Heart left ventricle (tissue), 16 donors: ENCODE data around the gene LRMDA. TPM values are rescaled to one million over a fixed set of nuclear protein-coding genes. Genes with fewer than 3 reads are reported as not detected.

Experiments used
- ATAC-seq, 4 donors: fragments of 200-7000 bp; cut with Tn5 transposase; one replicate each; pipeline ENCODE4 v1.9.1; 2020 to 2022; ENCODE audit warnings: moderate library complexity in 4 of 4, mild to moderate bottlenecking in 3 of 4, moderate number of reproducible peaks in 1 of 4
- DNase-seq, 5 donors: peaks; one replicate each; pipeline ENCODE4 v3.0.0-alpha.2; 2020
- H3K27ac ChIP-seq, 12 donors: fragments of 200-600 bp; sonication (generic) in 4 of 12; one replicate each; pipeline versions ENCODE4 v1.5.0 to v1.8.0; 2016 to 2022; ENCODE audit warnings: mild to moderate bottlenecking in 2 of 12
- H3K27me3 ChIP-seq, 9 donors: fragments of 200-600 bp; sonication (generic) in 2 of 9; one replicate each; pipeline versions ENCODE4 v1.5.1 to v1.8.0; 2016 to 2022; ENCODE audit warnings: mild to moderate bottlenecking in 3 of 9
- H3K36me3 ChIP-seq, 9 donors: fragments of 200-600 bp; sonication (generic) in 2 of 9; one replicate each; pipeline versions ENCODE4 v1.5.0 to v1.8.0; 2018 to 2022; ENCODE audit warnings: mild to moderate bottlenecking in 2 of 9
- H3K4me1 ChIP-seq, 12 donors: fragments of 200-600 bp; sonication (generic) in 4 of 12; one replicate each; pipeline versions ENCODE4 v1.5.0 to v1.8.0; 2016 to 2022; ENCODE audit warnings: mild to moderate bottlenecking in 3 of 12
- H3K4me3 ChIP-seq, 12 donors: fragments of 200-600 bp; sonication (generic) in 4 of 12; one replicate each; pipeline versions ENCODE4 v1.5.0 to v1.8.0; 2017 to 2022; ENCODE audit warnings: mild to moderate bottlenecking in 9 of 12, moderate library complexity in 4 of 12
- H3K9me3 ChIP-seq, 12 donors: fragments of 200-600 bp; sonication (generic) in 4 of 12; one replicate each; pipeline versions ENCODE4 v1.5.0 to v1.8.0; 2016 to 2022; ENCODE audit warnings: mild to moderate bottlenecking in 1 of 12
- CTCF ChIP-seq, 12 donors: fragments of 200-600 bp; sonication (generic) in 4 of 12; IDR thresholded peaks; one replicate each; pipeline versions ENCODE4 v1.5.0 to v1.8.0; 2018 to 2022; ENCODE audit warnings: antibody characterized with exemption in 12 of 12, mild to moderate bottlenecking in 5 of 12
- POLR2A ChIP-seq, 2 donors: fragments of 450-650 bp; IDR thresholded peaks; one replicate each; pipeline ENCODE4 v1.6.1; 2017; ENCODE audit warnings: antibody characterized with exemption in 2 of 2, mild to moderate bottlenecking in 2 of 2, moderate library complexity in 2 of 2
- WGBS, 4 donors: extraction: QIAGEN DNeasy Blood & Tissue Kit in 2 of 4; methylation state at CpG; one replicate each; pipeline versions ENCODE4 v1.1.5 to v1.1.7; 2013 to 2018; 5-methylcytosine and 5-hydroxymethylcytosine counted together
- intact Hi-C, 10 donors: fragments of 100-400 bp; cut with DNase I; formaldehyde crosslinking; loops; one replicate each; pipeline versions ENCODE4 v1.11.1 to v1.14.2; 2022
- polyA plus RNA-seq, 2 donors: library from polyadenylated mRNA; stranded (reverse); fragments of 200-250 nt; gene quantifications; one replicate each; pipeline ENCODE4 v1.2.3, GENCODE V29; 2013
- total RNA-seq, 9 donors: library from RNA; depleted of rRNA in 2 of 9; stranded (reverse); fragments of >200 nt in 2 of 9; fragmentation: NEBNext Ultra II Directional in 3 of 9; extraction: Animal tissue kit (Norgen Biotek cat#: 25700) in 3 of 9; gene quantifications; one replicate each; pipeline versions ENCODE4 v1.1.0 to v1.2.4, GENCODE V29; 2016 to 2023
- donor health status: ischemic (EF 13 %, LVEDD 7.1; RV severe dilation, severe dysfunction).
- donor health status: healthy with polysubstance abuse.
- donor health status: DM: no; HTN: yes; CAD: no.
- donor health status: DM: no; HTN: no; CAD: no.
- donor health status: ischemic (EF 25% LVEDD 6.9; RV normal size, moderate dysfunction).
- donor health status: ischemic (EF 25% LVEDD 5.7; RV mildly dilated, moderate dysfunction).
- donor health status: healthy.
- donor health status: DM: yes; HTN: yes; CAD: no.
- donor health status: ischemic (EF 35%, LVEDD 5.7; RV mildly dilated, moderate dysfunction).
- donor health status: nonischemic (EF 11% LVEDD 7.7; RV severe dilation, severe dysfunction).
- donor health status: DM: yes; HTN: yes; CAD: no.
- donor health status: PGD.
- donor health status: ischemic (EF 29% LVEDD 5.4; RV normal size, mild dysfunction).
- donor health status: nonischemic (EF 23%, LVEDD 6.1; RV moderate dilation, normal function).

LRMDA gene
- total and polyA plus RNA-seq, 11 donors = 2.4 to 34.4 (median 14.9) TPM

- Histone ChIP-seq H3K9me3 (no peaks in the 10 kb centered on the region), H3K27ac (no peak overlapping the region), H3K4me1 (peaks cover 0 to 6% (median 0%) of the 10 kb centered on the region in 12 donors), H3K4me3 (no peak overlapping the region), H3K36me3 (no peaks in the 10 kb centered on the region), H3K27me3 (no peaks in the 10 kb centered on the region)
- ATAC-seq = no peak
- TF ChIP-seq POLR2A (IDR thresholded peaks at IDR 0.05) = no peak
- TF ChIP-seq CTCF (IDR thresholded peaks at IDR 0.05) = no peak
- no peak for DNase-seq
- intact Hi-C loops = no loop called here
- 76 to 82% (median 79%) methylated on average over 10 of the region's 10 CpGs for WGBS, 4 donors
These were observed 192.1 kb downstream of the LRMDA start for GRCh38 chr10:75623310-75624093.

- Histone ChIP-seq H3K9me3 (no peaks in the 10 kb centered on the region), H3K4me1 (peaks cover 0 to 6% (median 0%) of the 10 kb centered on the region in 12 donors), H3K27ac (no peak overlapping the region), H3K36me3 (no peaks in the 10 kb centered on the region), H3K4me3 (no peak overlapping the region), H3K27me3 (no peaks in the 10 kb centered on the region)
- DNase-seq (no peak), ATAC-seq (no peak)
- intact Hi-C loops = no loop called here
- WGBS, 4 donors = 92 to 95% (median 94%) methylated on average over 1 of the region's 1 CpG
- TF ChIP-seq POLR2A (IDR thresholded peaks at IDR 0.05) (no peak), CTCF (IDR thresholded peaks at IDR 0.05) (no peak)
These were observed 193.2 kb downstream of the LRMDA start for GRCh38 chr10:75624638-75625037.

GRCh38 chr10:75630746-75631145, 199.3 kb downstream of the LRMDA start:
- no peaks in the 10 kb centered on the region for H3K9me3 ChIP-seq
- intact Hi-C loops = no loop called here
- no peaks in the 10 kb centered on the region for H3K36me3 ChIP-seq
- no peak overlapping the region for H3K27ac ChIP-seq
- peaks cover 0 to 3% (median 0%) of the 10 kb centered on the region in 12 donors for H3K4me1 ChIP-seq
- WGBS, 4 donors = 92 to 96% (median 94%) methylated on average over 2 of the region's 2 CpGs
- no peak overlapping the region for H3K4me3 ChIP-seq
- H3K27me3 ChIP-seq = no peaks in the 10 kb centered on the region
- TF ChIP-seq CTCF (IDR thresholded peaks at IDR 0.05) = no peak
- TF ChIP-seq POLR2A (IDR thresholded peaks at IDR 0.05) = no peak
- DNase-seq (no peak), ATAC-seq (no peak)

GRCh38 chr10:75632805-75633462, 201.5 kb downstream of the LRMDA start:
- DNase-seq (peak; percentile 52 to 71 (median 53)), ATAC-seq (peak in 3 of 4 donors; percentile 39 to 51 (median 51))
- no peaks in the 10 kb centered on the region for H3K9me3 ChIP-seq
- peaks cover 0 to 3% (median 0%) of the 10 kb centered on the region in 12 donors for H3K4me1 ChIP-seq
- no peaks in the 10 kb centered on the region for H3K36me3 ChIP-seq
- 70 to 83% (median 71%) methylated on average over 8 of the region's 8 CpGs for WGBS, 4 donors
- no peaks in the 10 kb centered on the region for H3K27me3 ChIP-seq
- intact Hi-C loops = no loop called here
- no peak overlapping the region for H3K4me3 ChIP-seq
- no peak for TF ChIP-seq POLR2A (IDR thresholded peaks at IDR 0.05)
- no peak overlapping the region for H3K27ac ChIP-seq
